Measurements from ENCODE around the gene TPPP2. TPM values are rescaled to one million over a fixed set of nuclear protein-coding genes. Genes with fewer than 3 reads are reported as not detected.

The TPPP2 gene
- total and polyA plus RNA-seq, 2 donors (not counting 1 experiment from before 2014, with no cell fraction given): not detected

DNA sequence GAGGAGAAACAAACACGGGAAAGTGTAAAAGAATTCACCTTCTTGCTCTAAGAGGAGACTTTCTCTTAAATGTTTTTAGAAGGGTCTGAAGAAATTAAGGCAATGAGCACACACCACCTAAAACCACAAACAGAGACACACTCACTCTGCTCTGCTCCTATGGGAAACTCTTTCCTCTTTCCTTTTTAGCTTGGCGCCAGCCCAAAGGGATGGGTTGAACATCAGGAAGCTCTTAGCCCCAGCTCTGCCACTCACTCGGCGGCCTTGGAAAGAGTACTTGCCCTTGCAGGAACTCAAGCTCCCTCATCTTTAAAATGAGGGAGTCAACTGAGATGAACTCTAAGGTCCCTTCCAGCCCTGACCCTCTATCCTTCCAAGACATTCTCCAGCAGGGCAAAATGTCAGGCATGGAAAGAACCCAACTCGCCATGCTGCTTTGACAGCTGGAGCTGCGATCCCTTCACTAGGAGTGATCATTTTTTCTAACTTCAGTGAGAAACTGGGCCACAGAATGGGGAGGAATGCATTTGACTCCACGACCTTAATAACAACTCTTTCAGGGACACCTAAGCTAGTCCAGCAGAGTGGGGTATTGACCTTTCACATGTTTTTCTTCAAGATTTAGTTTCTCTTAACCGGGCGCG, 26.6 kb downstream of the TPPP2 start:
- Histone ChIP-seq H3K4me1 (ENCODE audit: control insufficient read depth, extremely low read depth, insufficient read depth, low read length) (no peaks in the 10 kb centered on the region), H3K9ac (ENCODE audit: insufficient read depth, low read length) (no peak overlapping the region), H3K27ac (ENCODE audit: insufficient read depth, low read length) (no peak overlapping the region), H3K4me3 (replicated peaks in 1 of 4; ENCODE audit: control extremely low read depth in 1 of 4, insufficient read depth in 1 of 4, low read depth in 3 of 4, low read length in 4 of 4) (no peak overlapping the region), H3K79me2 (ENCODE audit: control insufficient read depth, insufficient read depth, low read length) (no peaks in the 10 kb centered on the region), H3K4me2 (ENCODE audit: extremely low read depth, insufficient read depth, low read length) (no peak overlapping the region), H4K20me1 (ENCODE audit: control insufficient read depth, extremely low read depth, insufficient read depth, low read length) (no peaks in the 10 kb centered on the region), H2AFZ (ENCODE audit: low read length) (no peak overlapping the region), H3K36me3 (ENCODE audit: control insufficient read depth, insufficient read depth, low read length) (no peaks in the 10 kb centered on the region), H3K27me3 (ENCODE audit: control insufficient read depth, insufficient read depth, low read length) (peaks cover 8% of the 10 kb centered on the region), H3K9me3 (ENCODE audit: control insufficient read depth, insufficient read depth, low read depth, low read length) (no peaks in the 10 kb centered on the region)
- TF ChIP-seq, protein P1, sequence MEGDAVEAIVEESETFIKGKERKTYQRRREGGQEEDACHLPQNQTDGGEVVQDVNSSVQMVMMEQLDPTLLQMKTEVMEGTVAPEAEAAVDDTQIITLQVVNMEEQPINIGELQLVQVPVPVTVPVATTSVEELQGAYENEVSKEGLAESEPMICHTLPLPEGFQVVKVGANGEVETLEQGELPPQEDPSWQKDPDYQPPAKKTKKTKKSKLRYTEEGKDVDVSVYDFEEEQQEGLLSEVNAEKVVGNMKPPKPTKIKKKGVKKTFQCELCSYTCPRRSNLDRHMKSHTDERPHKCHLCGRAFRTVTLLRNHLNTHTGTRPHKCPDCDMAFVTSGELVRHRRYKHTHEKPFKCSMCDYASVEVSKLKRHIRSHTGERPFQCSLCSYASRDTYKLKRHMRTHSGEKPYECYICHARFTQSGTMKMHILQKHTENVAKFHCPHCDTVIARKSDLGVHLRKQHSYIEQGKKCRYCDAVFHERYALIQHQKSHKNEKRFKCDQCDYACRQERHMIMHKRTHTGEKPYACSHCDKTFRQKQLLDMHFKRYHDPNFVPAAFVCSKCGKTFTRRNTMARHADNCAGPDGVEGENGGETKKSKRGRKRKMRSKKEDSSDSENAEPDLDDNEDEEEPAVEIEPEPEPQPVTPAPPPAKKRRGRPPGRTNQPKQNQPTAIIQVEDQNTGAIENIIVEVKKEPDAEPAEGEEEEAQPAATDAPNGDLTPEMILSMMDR (conservative IDR thresholded peaks at IDR 0.05 in 1 of 2, IDR thresholded peaks at IDR 0.05 in 1 of 2; ENCODE audit: low read depth in 1 of 2, low read length in 2 of 2): no peak
- TF ChIP-seq EZH2 (IDR thresholded peaks at IDR 0.05; ENCODE audit: low read length, missing control alignments): no peak
- no peak for DNase-seq (ENCODE audit: low read depth in 2 of 2)

DNA sequence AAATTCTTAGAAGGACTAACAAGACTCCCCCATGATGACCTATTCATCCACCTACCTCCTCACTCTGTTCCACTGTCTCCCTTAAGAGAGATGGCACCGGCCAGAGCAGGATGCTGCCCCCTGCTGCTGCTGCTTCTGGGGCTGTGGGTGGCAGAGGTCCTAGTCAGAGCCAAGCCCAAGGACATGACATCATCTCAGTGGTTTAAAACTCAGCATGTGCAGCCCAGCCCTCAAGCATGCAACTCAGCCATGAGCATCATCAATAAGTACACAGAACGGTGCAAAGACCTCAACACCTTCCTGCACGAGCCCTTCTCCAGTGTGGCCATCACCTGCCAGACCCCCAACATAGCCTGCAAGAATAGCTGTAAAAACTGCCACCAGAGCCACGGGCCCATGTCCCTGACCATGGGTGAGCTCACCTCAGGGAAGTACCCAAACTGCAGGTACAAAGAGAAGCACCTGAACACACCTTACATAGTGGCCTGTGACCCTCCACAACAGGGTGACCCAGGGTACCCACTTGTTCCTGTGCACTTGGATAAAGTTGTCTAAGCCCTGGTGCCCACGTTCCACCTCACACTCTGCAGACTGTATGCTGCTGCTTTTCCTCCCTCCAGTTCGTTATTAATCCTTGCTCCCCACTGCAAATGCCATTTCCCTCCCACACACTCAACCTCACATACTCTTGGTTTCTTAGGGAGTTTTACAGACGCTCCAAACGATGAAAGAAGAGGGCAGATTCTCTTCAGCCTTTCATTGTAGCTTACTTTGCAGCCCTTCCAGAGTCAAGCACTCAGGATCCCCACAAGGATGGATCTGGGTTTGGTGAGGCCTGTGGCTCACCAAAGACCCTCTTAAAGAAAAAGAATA, 28.0 kb downstream of the TPPP2 start, which contains the start of gene RNASE8:
Gene RNASE8 (plus strand): TSS at position 20 of the 873 bp plus-strand sequence. CDS start 71 bp downstream, at position 91.
- Histone ChIP-seq H3K36me3 (ENCODE audit: control insufficient read depth, insufficient read depth, low read length) (no peaks in the 10 kb centered on the region), H3K79me2 (ENCODE audit: control insufficient read depth, insufficient read depth, low read length) (no peaks in the 10 kb centered on the region), H3K9ac (ENCODE audit: insufficient read depth, low read length) (no peak within 1 kb of the TSS), H3K27me3 (ENCODE audit: control insufficient read depth, insufficient read depth, low read length) (peaks cover 8% of the 10 kb centered on the region), H3K4me3 (replicated peaks in 1 of 4; ENCODE audit: control extremely low read depth in 1 of 4, insufficient read depth in 1 of 4, low read depth in 3 of 4, low read length in 4 of 4) (no peak within 1 kb of the TSS), H3K27ac (ENCODE audit: insufficient read depth, low read length) (no peak within 1 kb of the TSS), H3K9me3 (ENCODE audit: control insufficient read depth, insufficient read depth, low read depth, low read length) (no peaks in the 10 kb centered on the region), H2AFZ (ENCODE audit: low read length) (no peak within 1 kb of the TSS), H4K20me1 (ENCODE audit: control insufficient read depth, extremely low read depth, insufficient read depth, low read length) (no peaks in the 10 kb centered on the region), H3K4me2 (ENCODE audit: extremely low read depth, insufficient read depth, low read length) (no peak within 1 kb of the TSS), H3K4me1 (ENCODE audit: control insufficient read depth, extremely low read depth, insufficient read depth, low read length) (no peaks in the 10 kb centered on the region)
- DNase-seq (ENCODE audit: low read depth in 2 of 2): peak in 1 of 2 donors; percentile 66
- no peak for TF ChIP-seq EZH2 (IDR thresholded peaks at IDR 0.05; ENCODE audit: low read length, missing control alignments)
- TF ChIP-seq, protein P1 (conservative IDR thresholded peaks at IDR 0.05 in 1 of 2, IDR thresholded peaks at IDR 0.05 in 1 of 2; ENCODE audit: low read depth in 1 of 2, low read length in 2 of 2): peak in 1 of 2 donors; percentile 2

DNA sequence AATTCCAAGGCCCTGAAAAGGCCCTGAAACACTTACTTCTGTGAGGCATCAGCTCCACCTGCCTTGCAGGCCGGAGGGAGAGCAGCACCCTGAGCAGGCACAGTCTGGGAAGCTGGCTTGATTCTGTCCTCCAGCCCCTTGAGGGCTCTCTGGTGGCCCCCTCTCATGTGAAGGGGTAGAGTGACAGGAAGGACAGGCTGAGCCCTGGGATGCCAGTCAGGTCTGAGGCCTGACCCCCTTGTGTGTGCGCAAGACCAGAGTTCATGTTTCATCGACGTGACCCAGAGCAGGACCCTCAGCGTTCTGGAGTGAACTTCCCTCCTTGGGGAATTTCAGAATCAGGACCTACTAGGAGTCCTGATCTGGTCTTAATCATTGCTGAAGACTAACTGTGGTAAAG, 28.9 kb downstream of the TPPP2 start:
- Histone ChIP-seq H3K4me3 (replicated peaks in 1 of 4; ENCODE audit: control extremely low read depth in 1 of 4, insufficient read depth in 1 of 4, low read depth in 3 of 4, low read length in 4 of 4) (no peak overlapping the region), H3K9ac (ENCODE audit: insufficient read depth, low read length) (no peak overlapping the region), H3K9me3 (ENCODE audit: control insufficient read depth, insufficient read depth, low read depth, low read length) (no peaks in the 10 kb centered on the region), H3K27me3 (ENCODE audit: control insufficient read depth, insufficient read depth, low read length) (peaks cover 8% of the 10 kb centered on the region), H3K27ac (ENCODE audit: insufficient read depth, low read length) (no peak overlapping the region), H3K79me2 (ENCODE audit: control insufficient read depth, insufficient read depth, low read length) (no peaks in the 10 kb centered on the region), H2AFZ (ENCODE audit: low read length) (no peak overlapping the region), H3K36me3 (ENCODE audit: control insufficient read depth, insufficient read depth, low read length) (no peaks in the 10 kb centered on the region), H3K4me2 (ENCODE audit: extremely low read depth, insufficient read depth, low read length) (no peak overlapping the region), H3K4me1 (ENCODE audit: control insufficient read depth, extremely low read depth, insufficient read depth, low read length) (no peaks in the 10 kb centered on the region), H4K20me1 (ENCODE audit: control insufficient read depth, extremely low read depth, insufficient read depth, low read length) (no peaks in the 10 kb centered on the region)
- TF ChIP-seq EZH2 (IDR thresholded peaks at IDR 0.05; ENCODE audit: low read length, missing control alignments): no peak
- TF ChIP-seq, protein P1 (conservative IDR thresholded peaks at IDR 0.05 in 1 of 2, IDR thresholded peaks at IDR 0.05 in 1 of 2; ENCODE audit: low read depth in 1 of 2, low read length in 2 of 2): no peak
- no peak for DNase-seq (ENCODE audit: low read depth in 2 of 2)

Measured in fibroblast of lung (primary cell).